ENCODE results near the gene DPP10.

Gene DPP10

GRCh38 chr2:114580691-114581090 is 138.2 kb downstream of the DPP10 start:
- DNase-seq (ENCODE audit: low read depth in 3 of 3, low spot score in 1 of 3) = no peak

DNA sequence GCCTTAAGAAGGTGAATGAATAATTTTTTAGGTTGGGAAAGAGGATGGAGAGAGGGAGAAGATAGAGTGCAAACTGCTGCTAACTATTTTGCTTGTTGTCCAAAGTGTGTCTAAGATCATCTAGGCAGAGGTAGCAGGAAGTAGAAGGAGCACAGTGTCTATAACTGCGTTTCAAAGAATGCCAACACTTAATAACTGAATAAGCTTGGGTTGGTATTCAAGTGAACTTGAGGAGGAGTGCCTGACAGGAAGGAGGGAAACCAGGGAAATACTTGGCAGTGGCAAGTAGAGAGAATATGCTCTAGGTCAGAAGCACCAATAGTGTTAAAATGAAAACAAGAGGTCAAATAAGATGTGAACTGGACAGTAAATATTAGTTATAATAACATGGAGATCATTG is 155.9 kb downstream of the DPP10 start:
- DNase-seq (ENCODE audit: low read depth in 3 of 3, low spot score in 1 of 3) = no peak

GRCh38 chr2:114609203-114609602 is 166.8 kb downstream of the DPP10 start:
- no peak for DNase-seq (ENCODE audit: low read depth in 3 of 3, low spot score in 1 of 3)

DNA sequence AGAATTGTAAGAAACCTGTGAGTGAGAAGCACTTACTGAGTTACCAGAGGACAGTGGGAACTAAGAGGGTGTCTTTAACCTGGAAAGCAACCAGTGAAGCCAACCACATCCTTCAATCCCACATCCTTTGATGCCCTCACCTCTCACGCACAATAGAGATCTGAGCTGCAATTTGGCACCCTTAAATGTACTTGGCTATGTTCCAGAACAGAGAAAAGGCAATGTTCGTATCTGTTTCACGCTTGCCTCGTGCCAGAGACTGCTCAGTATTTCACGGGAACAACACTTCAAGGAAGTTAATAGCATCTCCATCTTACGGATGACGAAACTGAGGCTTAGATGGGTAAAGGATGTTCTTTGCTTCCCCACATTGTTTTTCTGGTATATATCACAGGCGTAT is 167.4 kb downstream of the DPP10 start:
- DNase-seq (ENCODE audit: low read depth in 3 of 3, low spot score in 1 of 3) = no peak

GRCh38 chr2:114610677-114611076 is 168.2 kb downstream of the DPP10 start:
- DNase-seq (ENCODE audit: low read depth in 3 of 3, low spot score in 1 of 3) = no peak

DNA sequence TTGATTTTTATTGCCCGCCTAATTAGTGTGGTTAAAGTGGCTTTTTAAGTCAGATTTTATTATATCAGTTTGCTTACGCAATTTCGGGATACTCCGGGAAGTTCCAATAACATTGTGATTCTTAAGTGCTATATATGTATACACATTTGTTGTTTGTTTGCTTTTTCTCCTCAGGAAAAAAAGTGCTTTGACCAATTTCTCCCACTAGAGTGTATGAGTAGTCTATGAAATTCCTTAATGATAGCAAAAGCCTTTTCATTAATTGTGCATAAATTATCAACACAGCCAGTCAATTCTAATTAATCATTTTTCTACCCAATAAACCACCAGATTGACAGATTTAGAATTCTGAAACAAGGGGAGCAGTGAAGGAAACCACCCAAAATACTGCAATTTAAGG is 172.2 kb downstream of the DPP10 start:
- no peak for DNase-seq (ENCODE audit: low read depth in 3 of 3, low spot score in 1 of 3)

DNA sequence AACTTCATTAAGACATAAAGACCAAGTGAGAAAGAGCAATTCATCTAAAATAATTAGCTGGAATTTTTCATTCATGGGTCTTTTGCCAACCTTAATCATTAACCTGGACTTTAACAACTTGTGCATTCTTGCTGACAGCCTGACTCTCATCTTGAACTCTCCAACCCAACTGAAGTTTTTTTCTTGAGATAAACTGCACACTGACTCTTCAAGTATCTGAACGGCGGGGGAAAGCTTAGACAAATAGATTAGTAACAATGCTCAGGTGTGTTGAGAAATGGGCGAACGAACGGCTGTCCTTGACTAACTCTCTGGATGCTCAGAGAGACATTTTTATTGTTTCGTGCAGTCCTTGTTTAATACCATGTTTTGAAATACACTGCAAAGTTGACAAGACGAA is 186.0 kb downstream of the DPP10 start:
- no peak for DNase-seq (ENCODE audit: low read depth in 3 of 3, low spot score in 1 of 3)

DNA sequence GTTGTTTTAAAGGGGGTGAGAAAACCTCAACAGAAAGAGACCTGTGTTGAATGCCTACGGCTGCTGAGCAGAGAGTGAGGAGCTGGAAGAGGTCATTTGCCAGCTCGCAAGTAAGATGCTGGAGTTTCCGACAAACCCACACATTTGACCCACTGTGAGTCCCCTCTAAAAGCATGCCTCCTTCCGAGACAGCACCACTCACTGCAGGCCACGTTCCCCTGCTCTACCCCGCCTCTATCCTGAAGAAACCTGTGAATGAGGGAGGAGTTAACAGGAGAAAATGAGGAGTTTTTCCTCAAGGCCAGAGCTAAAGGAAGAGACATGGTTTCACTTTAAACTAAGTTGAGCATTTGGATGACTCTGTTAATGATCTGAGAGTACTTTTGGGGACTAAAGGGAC is 188.7 kb downstream of the DPP10 start:
- no peak for DNase-seq (ENCODE audit: low read depth in 3 of 3, low spot score in 1 of 3)

DNA sequence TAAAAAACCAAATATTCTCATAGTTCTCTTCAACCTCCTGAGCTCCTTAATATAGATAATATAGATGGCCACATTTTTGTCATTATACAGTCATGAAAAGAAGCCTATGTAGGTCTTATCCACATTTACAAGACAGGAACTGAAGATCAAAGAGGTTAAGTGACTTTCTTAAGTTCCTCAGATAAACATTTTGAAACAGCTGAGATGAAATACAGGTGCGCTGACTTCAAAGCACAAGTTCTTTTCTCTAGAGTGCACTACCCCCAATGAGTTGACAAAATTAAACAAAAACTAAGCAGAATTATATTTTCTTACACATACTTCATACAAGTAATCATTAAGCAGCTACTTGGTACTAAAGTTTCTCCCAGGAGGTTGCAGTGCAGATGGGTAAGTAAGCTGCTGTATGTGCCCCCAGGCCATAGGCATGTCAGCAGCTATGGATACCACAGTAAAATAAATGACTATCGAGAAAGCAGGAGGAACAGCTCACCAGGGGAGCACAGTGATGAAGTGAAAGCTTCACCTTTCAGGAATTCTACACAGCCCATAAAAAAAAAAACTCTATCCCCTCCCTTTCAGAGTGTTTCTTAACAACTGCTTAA is 199.8 kb downstream of the DPP10 start:
- no peak for DNase-seq (ENCODE audit: low read depth in 3 of 3, low spot score in 1 of 3)

GRCh38 chr2:114642988-114643553 is 200.6 kb downstream of the DPP10 start:
- no peak for DNase-seq (ENCODE audit: low read depth in 3 of 3, low spot score in 1 of 3)

DNA sequence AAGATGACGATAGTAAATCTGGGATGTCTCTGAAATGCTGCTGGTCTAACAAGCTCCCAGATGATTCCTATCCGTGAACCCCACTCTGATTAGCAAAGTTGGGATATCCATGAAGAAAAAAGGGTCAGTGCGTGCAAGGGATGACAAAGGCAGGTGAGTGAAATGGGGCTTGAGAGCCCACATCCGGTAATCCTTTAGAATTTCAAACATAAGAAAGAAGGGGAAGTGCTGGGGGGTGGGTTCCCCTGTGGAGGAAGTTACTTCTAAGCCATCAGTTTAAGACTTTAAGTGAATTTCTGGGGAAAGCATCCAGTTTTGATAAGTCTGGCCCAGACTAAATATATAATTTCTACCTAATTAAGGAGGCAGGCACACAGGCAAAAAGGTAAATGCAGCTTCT is 209.5 kb downstream of the DPP10 start:
- DNase-seq (ENCODE audit: low read depth in 3 of 3, low spot score in 1 of 3) = no peak

DNA sequence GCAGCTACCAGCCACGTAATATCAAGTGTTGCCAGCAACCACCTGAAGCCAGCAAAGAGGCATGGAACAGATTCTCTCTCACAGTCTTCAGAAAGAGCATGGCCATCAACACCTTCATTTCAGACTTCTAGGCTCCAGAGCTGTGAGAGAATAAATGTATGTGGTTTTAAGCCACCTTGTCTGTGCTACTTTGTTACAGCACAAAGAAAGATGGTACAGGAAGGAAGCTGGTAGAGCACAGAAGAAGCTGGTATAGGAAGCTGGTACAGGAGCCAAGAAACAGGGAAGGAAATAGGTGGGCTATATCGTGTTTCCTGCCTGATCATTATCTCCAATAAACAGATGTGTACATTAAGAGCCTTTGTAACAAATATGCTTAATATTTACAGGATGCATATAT is 217.4 kb downstream of the DPP10 start:
- DNase-seq (ENCODE audit: low read depth in 3 of 3, low spot score in 1 of 3) = no peak

- DNase-seq (ENCODE audit: low read depth in 3 of 3, low spot score in 1 of 3) = no peak
Measured at GRCh38 chr2:114661971-114662939, 219.8 kb downstream of the DPP10 start.

DNA sequence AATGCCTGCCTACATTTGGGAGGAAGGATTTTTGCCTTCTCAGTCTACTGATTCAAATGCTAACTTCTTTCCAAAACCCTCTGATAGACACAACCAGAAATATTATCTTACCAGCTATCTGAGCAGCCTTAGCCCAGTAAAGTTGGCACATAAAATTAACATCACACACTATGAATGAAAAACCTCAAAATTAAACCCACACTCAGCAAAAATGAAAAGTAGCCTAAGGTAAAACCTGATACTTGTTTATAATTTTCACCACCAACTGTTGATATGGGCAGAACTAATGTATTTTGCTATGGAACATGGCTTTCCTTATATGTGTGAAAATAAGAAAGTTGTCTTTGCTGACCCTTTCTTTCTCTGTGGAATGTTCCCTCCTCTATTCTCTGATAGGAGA is 226.0 kb downstream of the DPP10 start:
- no peak for DNase-seq (ENCODE audit: low read depth in 3 of 3, low spot score in 1 of 3)

- DNase-seq (ENCODE audit: low read depth in 3 of 3, low spot score in 1 of 3) = no peak
Measured at GRCh38 chr2:114683251-114683650, 240.8 kb downstream of the DPP10 start.

DNA sequence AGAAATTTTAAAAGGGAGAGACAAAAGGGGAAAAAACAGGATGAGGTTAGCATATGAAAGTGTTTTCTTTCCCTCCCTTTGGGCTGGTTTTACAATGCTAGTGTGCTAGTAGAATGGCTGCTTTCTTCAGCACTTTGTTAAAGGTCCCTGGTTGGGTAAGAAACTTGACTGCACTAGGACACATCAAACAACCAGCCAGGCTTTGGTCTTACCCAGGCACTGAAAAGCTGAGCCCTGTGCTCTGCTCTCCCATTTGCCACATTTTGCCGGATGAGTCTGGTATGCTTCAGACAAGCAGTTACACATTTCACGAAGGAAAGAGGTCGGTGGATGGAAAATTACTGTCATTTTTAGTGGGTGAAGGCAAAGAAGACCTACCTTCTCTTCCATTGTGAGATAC is 242.0 kb downstream of the DPP10 start:
- DNase-seq (ENCODE audit: low read depth in 3 of 3, low spot score in 1 of 3) = no peak

GRCh38 chr2:114685102-114685501 is 242.7 kb downstream of the DPP10 start:
- no peak for DNase-seq (ENCODE audit: low read depth in 3 of 3, low spot score in 1 of 3)

DNA sequence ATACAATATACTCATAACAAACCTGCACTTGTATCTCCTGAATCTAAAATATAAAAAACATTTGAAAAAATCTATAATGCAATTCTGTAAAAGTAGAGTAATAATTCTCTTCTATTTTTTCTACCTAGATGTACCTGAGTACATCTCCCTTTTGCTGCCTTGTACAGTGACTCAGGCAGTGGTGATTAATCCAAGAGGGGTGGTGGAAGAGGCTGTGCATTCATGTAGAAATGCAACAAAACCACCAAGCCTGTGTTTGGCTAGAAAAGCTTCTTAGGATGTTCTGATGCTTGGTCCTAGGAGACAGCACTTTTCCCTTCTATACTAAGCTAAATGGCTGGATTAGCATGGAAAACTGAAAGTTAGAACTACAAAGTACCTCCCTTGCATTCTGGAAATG is 245.8 kb downstream of the DPP10 start:
- DNase-seq (ENCODE audit: low read depth in 3 of 3, low spot score in 1 of 3) = no peak

DNA sequence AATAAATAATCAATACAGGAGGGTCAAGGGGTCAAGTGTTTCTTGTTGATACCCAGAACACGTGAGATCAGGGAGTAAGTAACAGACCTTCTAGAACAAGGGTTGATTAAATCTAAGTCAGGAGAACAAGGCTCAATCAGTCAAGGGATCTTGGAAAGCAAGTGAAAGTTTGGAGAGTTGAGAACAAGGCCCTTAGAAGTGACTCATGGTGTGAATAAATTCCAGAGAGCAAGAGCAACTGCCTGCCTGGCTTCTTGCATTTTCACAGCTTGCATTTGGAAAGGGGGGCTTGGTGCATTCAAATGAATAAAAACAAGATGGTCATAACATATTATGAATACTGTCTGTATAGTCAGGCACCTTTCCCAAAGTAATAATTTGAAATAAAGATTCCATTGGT is 256.1 kb downstream of the DPP10 start:
- no peak for DNase-seq (ENCODE audit: low read depth in 3 of 3, low spot score in 1 of 3)

GRCh38 chr2:114699423-114699944 is 257.0 kb downstream of the DPP10 start:
- no peak for DNase-seq (ENCODE audit: low read depth in 3 of 3, low spot score in 1 of 3)

- no peak for DNase-seq (ENCODE audit: low read depth in 3 of 3, low spot score in 1 of 3)
Measured at GRCh38 chr2:114700440-114700839, 258.0 kb downstream of the DPP10 start.

Data from stimulated activated CD4-positive, alpha-beta T cell treated with anti-CD3 and anti-CD28 coated beads, TNF-alpha, amount 100 ng/mL, for 1 hour (primary cell).